ENCODE data around the gene FAM240B.

The FAM240B gene

DNA sequence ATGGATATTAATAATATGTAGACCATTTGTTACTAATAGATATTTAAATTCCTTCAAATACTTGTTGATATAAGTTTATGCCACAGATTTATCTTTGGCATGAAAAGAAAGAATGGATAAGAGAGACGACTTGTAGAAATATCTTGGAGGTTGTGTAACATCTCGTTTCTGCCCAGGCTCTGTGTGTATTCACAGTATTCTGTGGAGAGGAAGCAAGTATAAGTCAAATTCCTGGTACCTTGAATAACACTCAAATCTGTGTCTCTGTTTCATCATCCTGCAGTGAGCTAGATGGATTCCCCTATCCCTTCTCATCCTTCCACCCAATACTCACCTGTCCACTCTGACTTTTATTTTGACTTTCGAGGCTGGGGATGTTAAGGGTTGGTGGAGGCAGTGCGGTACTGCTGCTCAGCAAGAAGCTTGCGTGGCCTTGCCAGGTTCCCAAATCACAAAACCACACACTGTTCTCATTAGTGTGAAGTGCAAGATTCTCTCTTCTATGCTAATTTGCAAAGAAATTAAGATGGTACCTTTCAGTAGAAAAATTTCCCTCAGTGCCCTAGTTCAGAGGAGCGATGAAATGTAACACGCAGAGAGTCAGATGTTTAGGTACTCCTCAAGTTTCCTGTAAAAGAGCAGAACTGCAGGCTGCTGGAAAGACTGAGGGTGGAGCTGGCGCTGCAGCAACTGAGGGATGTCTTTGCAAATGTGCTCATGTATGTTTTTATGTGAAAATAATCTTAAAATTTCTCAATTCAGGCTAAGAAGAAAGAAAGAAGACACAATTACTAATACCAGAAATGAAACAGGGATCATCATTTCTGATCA lies 57.0 kb downstream of the FAM240B start:
- no peak for DNase-seq

DNA sequence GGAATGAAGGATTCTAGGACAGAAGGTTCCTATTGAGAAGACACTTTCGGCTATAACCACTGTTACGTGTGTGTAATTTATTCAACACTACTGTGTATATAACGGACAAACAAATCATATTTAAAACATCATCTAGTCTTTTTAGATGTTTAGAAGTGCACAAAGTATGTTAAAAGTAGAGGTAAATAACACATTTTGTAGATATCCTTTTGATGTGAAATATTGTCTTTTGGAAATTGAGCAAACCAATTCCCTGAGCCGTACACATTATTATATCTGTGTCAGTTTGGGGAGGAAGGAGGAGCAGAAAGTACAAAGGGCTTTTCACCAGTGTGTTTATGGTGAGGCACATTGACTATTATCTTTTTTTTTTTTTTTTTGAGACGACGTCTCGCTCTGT lies 60.4 kb downstream of the FAM240B start:
- DNase-seq, result no peak

DNA sequence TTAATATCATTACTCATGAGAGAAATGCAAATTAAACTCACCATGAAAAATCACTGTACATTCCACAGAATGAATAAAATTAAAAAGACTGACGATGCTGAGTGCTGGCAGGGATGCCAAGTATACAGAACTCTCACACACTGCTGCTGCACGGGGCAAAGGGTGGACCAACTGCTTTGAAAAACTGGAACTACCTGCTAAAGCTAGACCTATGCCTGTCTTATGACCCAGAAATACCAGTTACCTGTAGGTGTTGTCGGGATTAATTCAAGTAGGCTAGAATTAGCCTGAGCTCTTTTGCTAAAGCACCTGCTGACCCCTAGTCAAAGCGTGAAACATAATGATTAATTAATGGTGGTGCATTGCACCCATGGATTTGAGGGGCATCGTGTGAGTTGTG lies 63.0 kb downstream of the FAM240B start:
- no peak for DNase-seq

- DNase-seq, result no peak
These were observed 67.4 kb downstream of the FAM240B start for GRCh38 chr9:38652486-38652885.

DNA sequence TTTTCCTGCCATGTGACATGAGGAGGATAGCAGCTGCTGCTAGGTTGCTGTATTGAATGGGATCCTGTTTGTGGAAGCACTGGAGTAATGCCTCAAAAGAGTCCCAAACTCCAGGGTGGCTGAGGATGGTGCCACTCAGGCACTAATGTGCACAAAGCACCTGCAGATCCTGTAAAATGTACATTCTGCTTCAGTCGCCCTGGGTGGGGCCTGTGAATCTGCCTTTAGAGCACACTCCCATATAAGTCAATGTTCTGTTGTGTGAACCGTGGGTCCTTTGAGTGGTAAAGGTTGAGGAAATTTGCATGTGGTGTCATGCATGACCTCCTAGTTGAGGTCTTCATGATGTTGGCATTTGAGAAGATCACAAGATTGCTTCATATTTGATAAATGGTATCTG lies 67.9 kb downstream of the FAM240B start:
- no peak for DNase-seq

DNA sequence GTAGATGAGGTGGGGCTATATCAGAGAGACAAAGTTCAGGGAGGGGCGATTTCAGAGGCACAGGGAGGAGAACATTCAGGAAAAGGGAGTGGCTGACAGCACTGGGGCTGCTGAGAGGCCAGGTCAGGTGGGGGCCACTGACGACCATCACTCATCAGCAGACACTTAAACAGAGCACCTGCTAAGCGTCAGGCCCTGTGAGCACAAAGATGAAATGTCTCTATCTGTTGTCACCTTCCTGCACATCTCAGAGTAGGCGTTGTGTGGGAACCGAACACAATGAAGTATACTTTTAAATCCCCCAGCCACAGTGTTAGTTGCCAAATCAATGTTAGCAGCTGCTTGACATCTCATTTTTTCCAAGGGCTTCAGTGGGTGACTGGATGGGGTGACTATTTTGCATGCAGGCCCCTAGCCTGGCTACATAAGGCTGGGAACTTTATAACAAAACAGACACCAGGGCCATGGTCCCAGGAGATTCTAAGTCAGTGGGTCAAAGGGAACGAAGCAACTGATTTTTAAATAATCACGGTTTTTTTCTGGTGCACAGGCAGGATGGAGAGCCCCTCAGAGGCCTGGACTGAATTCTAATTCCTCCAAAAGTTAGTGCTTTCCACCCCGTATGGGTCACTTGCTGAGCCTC lies 68.4 kb downstream of the FAM240B start:
- no peak for DNase-seq

DNA sequence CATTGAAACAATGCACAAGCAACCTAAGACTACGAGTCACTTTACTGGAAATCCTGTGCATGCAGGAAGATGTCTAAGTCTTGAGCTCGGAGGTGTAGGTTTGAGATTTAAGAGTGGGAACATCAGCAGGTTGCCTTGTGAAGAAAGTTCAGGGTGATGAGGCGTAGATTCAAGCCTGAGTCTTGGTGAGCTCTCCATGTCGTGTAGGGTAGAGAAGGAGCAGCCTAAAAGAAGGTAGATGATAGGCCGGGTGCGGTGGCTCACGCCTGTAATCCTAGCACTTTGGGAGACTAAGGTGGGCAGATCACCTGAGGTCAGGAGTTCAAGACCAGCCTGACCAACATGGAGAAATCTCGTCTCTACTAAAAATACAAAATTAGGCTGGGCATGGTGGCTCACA lies 69.4 kb downstream of the FAM240B start:
- no peak for DNase-seq

DNA sequence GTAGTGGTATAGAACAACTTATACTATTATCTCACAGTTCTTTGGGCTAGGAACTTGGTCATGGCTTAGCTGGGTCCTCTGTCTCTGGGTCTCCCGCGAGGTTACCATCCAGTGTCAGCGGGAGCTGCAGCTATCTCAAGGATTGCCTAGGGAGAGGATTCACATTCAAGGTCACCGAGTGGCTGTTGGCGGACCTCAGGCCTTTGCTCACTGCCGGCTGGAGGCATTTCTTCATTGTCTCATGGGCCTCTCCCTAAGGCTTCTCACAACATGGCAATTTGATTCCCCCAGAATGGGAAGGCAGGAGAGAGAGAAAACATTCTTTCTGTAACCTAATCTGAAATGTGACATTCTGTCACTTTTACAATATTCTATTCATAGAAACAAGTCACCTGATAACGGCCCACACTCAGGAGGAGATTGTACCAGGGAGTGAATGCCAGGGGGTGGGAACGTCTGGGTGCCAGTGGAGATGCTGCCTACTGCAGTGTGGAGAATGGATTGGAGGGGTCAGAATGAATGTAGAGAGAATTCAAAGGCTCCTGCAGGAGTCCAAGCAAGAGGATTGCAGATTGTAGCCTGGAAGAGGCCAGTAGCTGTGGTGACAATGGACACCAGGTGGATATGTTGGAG lies 70.1 kb downstream of the FAM240B start:
- no peak for DNase-seq

- no peak for DNase-seq
These were observed 75.3 kb downstream of the FAM240B start for GRCh38 chr9:38644601-38645000.
